Trophoblast cell (in vitro differentiated cells and primary cell): Measurements from ENCODE around the gene GRB7.

Experiments
- DNase-seq, 2 donors: peaks; one replicate each; pipeline ENCODE4 v3.0.0-alpha.2; 2016
- H2AFZ ChIP-seq: 2 replicates; pipeline ENCODE4 v1.6.1; 2013; ENCODE audit warnings: low read length, moderate library complexity, mild to moderate bottlenecking; ENCODE audit not compliant: insufficient read depth, poor library complexity
- H2AK5ac ChIP-seq: 2 replicates; pipeline ENCODE4 v1.6.1; 2013; ENCODE audit warnings: mild to moderate bottlenecking, low read length
- H2BK120ac ChIP-seq: 2 replicates; pipeline ENCODE4 v1.6.1; 2013; ENCODE audit warnings: low read length, mild to moderate bottlenecking, moderate library complexity; ENCODE audit not compliant: insufficient read depth, poor library complexity
- H2BK12ac ChIP-seq: 2 replicates; pipeline ENCODE4 v1.6.1; 2013; ENCODE audit warnings: mild to moderate bottlenecking, low read length, moderate library complexity
- H2BK5ac ChIP-seq: 2 replicates; pipeline ENCODE4 v1.6.1; 2013; ENCODE audit warnings: low read length, low read depth, moderate library complexity, mild to moderate bottlenecking; ENCODE audit not compliant: poor library complexity
- H3K14ac ChIP-seq: 2 replicates; pipeline ENCODE4 v1.6.1; 2013; ENCODE audit warnings: mild to moderate bottlenecking, low read length
- H3K18ac ChIP-seq: 2 replicates; pipeline ENCODE4 v1.6.1; 2013; ENCODE audit warnings: mild to moderate bottlenecking, low read length
- H3K23ac ChIP-seq: 2 replicates; pipeline ENCODE4 v1.6.1; 2013; ENCODE audit warnings: low read length
- H3K27ac ChIP-seq: 2 replicates; pipeline ENCODE4 v1.5.1; 2013; ENCODE audit warnings: low read depth, mild to moderate bottlenecking, inconsistent platforms, low read length, moderate library complexity
- H3K27me3 ChIP-seq: 2 replicates; pipeline ENCODE4 v1.6.1; 2013; ENCODE audit warnings: inconsistent platforms, mild to moderate bottlenecking, low read length, moderate library complexity; ENCODE audit not compliant: insufficient read depth
- H3K36me3 ChIP-seq, 2 experiments: 1 replicate in 1 of 2; 2 replicates in 1 of 2; pipeline ENCODE4 v1.6.1; 2013; ENCODE audit warnings: low read length in 2 of 2, mild to moderate bottlenecking in 2 of 2, moderate library complexity in 1 of 2; ENCODE audit not compliant: insufficient read depth in 2 of 2, control insufficient read depth in 1 of 2
- H3K4ac ChIP-seq: 2 replicates; pipeline ENCODE4 v1.6.1; 2013; ENCODE audit warnings: low read depth, mild to moderate bottlenecking, low read length, moderate library complexity
- H3K4me1 ChIP-seq, 2 experiments: 1 replicate in 1 of 2; 2 replicates in 1 of 2; pipeline ENCODE4 v1.6.1; 2013; ENCODE audit warnings: low read length in 2 of 2, mild to moderate bottlenecking in 2 of 2, moderate library complexity in 1 of 2; ENCODE audit not compliant: insufficient read depth in 2 of 2, control insufficient read depth in 1 of 2
- H3K4me2 ChIP-seq: 2 replicates; pipeline ENCODE4 v1.6.1; 2013; ENCODE audit warnings: inconsistent platforms, mild to moderate bottlenecking, low read length, moderate library complexity
- H3K4me3 ChIP-seq: 2 replicates; pipeline ENCODE4 v1.5.1; 2013; ENCODE audit warnings: mild to moderate bottlenecking, low read depth, low read length, inconsistent platforms
- H3K79me1 ChIP-seq: one replicate; pipeline ENCODE4 v1.6.1; 2013; ENCODE audit warnings: low read length
- H3K79me2 ChIP-seq: 2 replicates; pipeline ENCODE4 v1.6.1; 2013; ENCODE audit warnings: low read length, mild to moderate bottlenecking; ENCODE audit not compliant: control insufficient read depth, insufficient read depth, poor library complexity
- H3K9ac ChIP-seq: 2 replicates; pipeline ENCODE4 v1.6.1; 2013; ENCODE audit warnings: mild to moderate bottlenecking, low read length
- H3K9me3 ChIP-seq: 2 replicates; pipeline ENCODE4 v1.6.1; 2013; ENCODE audit warnings: low read depth, mild to moderate bottlenecking, control low read depth, inconsistent platforms, low read length; ENCODE audit not compliant: insufficient read depth
- H4K12ac ChIP-seq: 2 replicates; pipeline ENCODE4 v1.6.1; 2013; ENCODE audit warnings: low read depth, mild to moderate bottlenecking, low read length, moderate library complexity
- H4K8ac ChIP-seq: 2 replicates; pipeline ENCODE4 v1.6.1; 2013; ENCODE audit warnings: low read depth, mild to moderate bottlenecking, low read length, moderate library complexity
- H4K91ac ChIP-seq: one replicate; pipeline ENCODE4 v1.6.1; 2013; ENCODE audit warnings: low read depth, mild to moderate bottlenecking, low read length, moderate library complexity
- WGBS: extraction: QIAGEN DNeasy Blood & Tissue Kit; methylation state at CpG from one replicate; pipeline ENCODE4 v1.1.7; 2013; ENCODE audit warnings: missing lambda C conversion rate; ENCODE audit not compliant: insufficient read length, insufficient coverage; ENCODE audit errors: extremely low coverage; 5-methylcytosine and 5-hydroxymethylcytosine counted together

Gene GRB7

DNA sequence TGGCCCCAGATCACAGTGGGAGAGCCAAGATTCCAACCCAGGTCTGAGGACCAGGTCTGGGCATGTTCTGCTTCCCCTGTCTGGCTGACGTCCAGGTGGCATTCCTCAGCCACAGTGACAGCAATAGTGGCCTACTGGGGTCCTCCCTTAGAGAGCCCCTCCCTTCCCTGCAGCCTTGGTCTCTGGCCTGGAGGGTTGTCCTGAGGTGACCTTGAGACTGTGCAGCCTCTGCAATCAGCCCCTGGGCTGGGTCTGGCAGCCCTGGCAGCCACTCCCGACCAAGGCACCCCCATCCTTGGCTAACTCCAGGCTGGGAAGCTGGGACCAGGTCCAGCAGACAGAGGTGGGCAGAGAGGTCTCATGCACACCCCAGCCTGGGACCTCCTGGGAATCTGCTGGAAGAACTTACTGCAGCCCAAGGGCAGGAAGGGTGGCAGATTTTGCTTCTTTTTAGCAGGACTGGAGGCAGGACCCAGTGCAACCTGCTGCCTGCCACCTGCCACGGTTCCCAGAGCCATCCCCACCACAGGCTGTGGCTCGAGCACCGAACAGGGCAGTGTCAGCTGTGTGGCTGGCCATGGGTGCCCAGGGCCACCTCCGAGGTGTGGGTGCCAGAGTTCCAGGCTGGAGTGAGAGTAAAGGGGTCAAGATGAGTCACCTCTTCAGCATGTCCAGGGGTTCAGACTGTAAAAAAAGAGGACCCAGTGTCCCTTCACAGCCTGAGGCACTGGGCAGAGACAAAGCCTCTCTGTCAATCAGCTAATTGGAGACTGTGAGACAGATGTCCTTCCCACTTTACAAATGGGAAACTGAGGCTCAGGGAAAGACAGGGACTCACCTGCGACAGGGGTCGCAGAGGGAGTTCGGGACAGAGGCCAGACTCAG lies 12.6 kb downstream of the GRB7 start:
- H2AK5ac ChIP-seq: peak overlapping the region; percentile 26
- H3K79me1 ChIP-seq: peaks cover 13% of the 10 kb centered on the region
- H3K79me2 ChIP-seq: peaks cover 8% of the 10 kb centered on the region
- H3K36me3 ChIP-seq: peaks cover 11% of the 10 kb centered on the region in 2 experiments
- H3K4ac ChIP-seq: no peak overlapping the region
- H3K9me3 ChIP-seq: peaks cover 2% of the 10 kb centered on the region
- no peak overlapping the region for H4K91ac ChIP-seq
- H3K27ac ChIP-seq: no peak overlapping the region
- H3K18ac ChIP-seq: no peak overlapping the region
- no peak overlapping the region for H3K9ac ChIP-seq
- peaks cover 3 to 15% of the 10 kb centered on the region in 2 experiments for H3K4me1 ChIP-seq
- no peak overlapping the region for H2BK120ac ChIP-seq
- no peak overlapping the region for H2AFZ ChIP-seq
- H3K27me3 ChIP-seq: no peaks in the 10 kb centered on the region
- H2BK5ac ChIP-seq: no peak overlapping the region
- H4K12ac ChIP-seq: no peak overlapping the region
- no peak overlapping the region for H3K14ac ChIP-seq
- H3K4me2 ChIP-seq: no peak overlapping the region
- no CpG with 5 or more reads among the region's 9 CpGs for WGBS
- no peak overlapping the region for H3K4me3 ChIP-seq
- no peak overlapping the region for H4K8ac ChIP-seq
- no peak overlapping the region for H2BK12ac ChIP-seq
- no peak overlapping the region for H3K23ac ChIP-seq
- no peak for DNase-seq

DNA sequence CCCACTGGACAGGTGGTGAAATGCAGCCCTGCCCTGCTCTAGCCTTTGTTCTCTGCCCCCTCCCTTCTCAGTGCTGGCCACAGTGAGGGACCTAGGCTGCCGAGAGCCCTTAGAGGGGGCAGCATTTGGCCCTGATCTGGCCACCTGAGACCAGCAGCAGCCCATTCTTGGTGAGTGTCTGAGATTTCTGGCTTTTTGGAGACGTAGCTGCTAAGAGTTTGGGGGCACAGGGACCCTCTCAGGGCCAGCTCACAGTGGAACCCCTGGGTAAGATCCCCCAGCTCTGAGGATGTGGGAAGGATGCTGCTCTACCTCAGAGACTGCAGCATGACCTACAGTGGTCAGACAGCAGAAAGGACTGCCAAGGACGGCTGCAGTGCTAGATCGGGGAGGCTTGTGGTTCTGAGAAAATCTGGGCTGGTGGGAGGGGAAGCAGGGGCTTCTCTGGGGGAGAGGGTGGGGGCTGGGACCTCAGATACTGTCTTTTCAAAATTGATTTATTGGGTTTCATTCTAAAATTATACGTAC lies 13.3 kb downstream of the GRB7 start:
- no CpG with 5 or more reads among the region's 5 CpGs for WGBS
- H2AK5ac ChIP-seq: peak overlapping the region; percentile 26
- H4K8ac ChIP-seq: no peak overlapping the region
- H3K27ac ChIP-seq: no peak overlapping the region
- no peak overlapping the region for H2AFZ ChIP-seq
- H4K12ac ChIP-seq: no peak overlapping the region
- no peak overlapping the region for H3K18ac ChIP-seq
- H3K9me3 ChIP-seq: peaks cover 2% of the 10 kb centered on the region
- H3K9ac ChIP-seq: no peak overlapping the region
- H4K91ac ChIP-seq: no peak overlapping the region
- H3K27me3 ChIP-seq: no peaks in the 10 kb centered on the region
- no peak overlapping the region for H2BK12ac ChIP-seq
- H2BK120ac ChIP-seq: no peak overlapping the region
- no peak overlapping the region for H3K4me2 ChIP-seq
- peaks cover 8% of the 10 kb centered on the region for H3K79me2 ChIP-seq
- peaks cover 4 to 8% of the 10 kb centered on the region in 2 experiments for H3K36me3 ChIP-seq
- no peak for DNase-seq
- H3K14ac ChIP-seq: no peak overlapping the region
- H3K4ac ChIP-seq: no peak overlapping the region
- no peak overlapping the region for H3K23ac ChIP-seq
- H3K4me3 ChIP-seq: no peak overlapping the region
- H3K4me1 ChIP-seq: peaks cover 3 to 15% of the 10 kb centered on the region in 2 experiments
- peaks cover 13% of the 10 kb centered on the region for H3K79me1 ChIP-seq
- H2BK5ac ChIP-seq: no peak overlapping the region

DNA sequence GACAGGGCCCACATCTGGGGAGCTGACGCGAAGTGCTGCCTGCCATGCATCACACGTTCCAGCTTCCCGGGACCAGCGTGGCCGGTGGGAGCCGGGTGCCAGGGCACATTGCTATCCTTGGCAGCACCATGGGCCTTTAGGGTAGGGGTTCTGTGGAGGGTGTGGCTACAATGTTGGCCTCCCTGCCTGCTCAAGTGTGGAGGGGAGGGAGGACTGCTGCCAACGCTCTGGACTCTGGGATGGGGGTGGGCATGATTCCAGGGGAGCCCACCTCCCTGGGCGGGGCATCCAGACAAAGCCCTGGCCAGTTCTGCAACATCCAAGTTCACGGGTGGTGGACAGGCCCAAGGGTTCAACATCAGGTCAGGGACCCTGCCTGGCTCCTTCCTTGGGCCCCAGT lies 13.9 kb downstream of the GRB7 start:
- H3K79me1 ChIP-seq: peaks cover 13% of the 10 kb centered on the region
- no CpG with 5 or more reads among the region's 10 CpGs for WGBS
- no peak overlapping the region for H3K9ac ChIP-seq
- H3K79me2 ChIP-seq: peaks cover 8% of the 10 kb centered on the region
- H4K12ac ChIP-seq: no peak overlapping the region
- peaks cover 3 to 15% of the 10 kb centered on the region in 2 experiments for H3K4me1 ChIP-seq
- no peak overlapping the region for H2BK12ac ChIP-seq
- H3K4ac ChIP-seq: no peak overlapping the region
- H2AK5ac ChIP-seq: no peak overlapping the region
- no peak overlapping the region for H3K4me2 ChIP-seq
- H3K23ac ChIP-seq: no peak overlapping the region
- H4K8ac ChIP-seq: no peak overlapping the region
- no peak for DNase-seq
- no peak overlapping the region for H3K18ac ChIP-seq
- H3K14ac ChIP-seq: no peak overlapping the region
- no peak overlapping the region for H2BK5ac ChIP-seq
- H3K27ac ChIP-seq: no peak overlapping the region
- peaks cover 4% of the 10 kb centered on the region for H3K9me3 ChIP-seq
- no peak overlapping the region for H2AFZ ChIP-seq
- no peak overlapping the region for H4K91ac ChIP-seq
- H3K4me3 ChIP-seq: no peak overlapping the region
- H3K27me3 ChIP-seq: no peaks in the 10 kb centered on the region
- peaks cover 2 to 4% of the 10 kb centered on the region in 2 experiments for H3K36me3 ChIP-seq
- H2BK120ac ChIP-seq: no peak overlapping the region

DNA sequence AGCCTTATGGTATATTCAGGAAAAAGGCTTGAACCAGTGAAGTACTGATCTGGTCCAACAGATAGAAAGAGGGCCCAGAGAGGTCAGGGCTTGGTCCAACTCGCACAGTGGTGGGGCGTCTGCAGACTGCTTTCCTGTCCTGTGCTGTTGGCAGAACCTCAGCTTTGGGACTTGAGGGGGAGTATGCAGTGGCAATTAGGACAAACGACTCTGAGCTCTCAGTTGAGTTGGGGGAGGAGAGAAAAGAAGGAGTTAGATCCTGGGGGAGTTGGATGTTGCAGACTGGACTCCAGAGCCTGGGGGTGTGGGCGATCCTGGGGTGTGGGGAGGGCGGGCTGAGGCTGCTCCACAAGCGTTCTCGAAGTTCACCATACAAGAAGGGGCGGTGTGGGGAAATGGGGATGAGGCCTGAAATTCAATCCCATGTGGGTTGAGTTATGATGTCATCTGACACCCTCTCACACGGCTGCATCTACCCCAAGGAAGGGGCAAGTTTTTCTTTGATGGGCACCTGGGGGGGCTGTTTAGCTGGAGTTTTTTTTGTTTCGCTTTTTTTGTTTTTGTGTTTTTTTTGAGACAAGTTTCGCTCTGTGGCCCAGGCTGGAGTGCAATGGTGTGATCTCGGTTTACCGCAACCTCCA lies 14.6 kb downstream of the GRB7 start:
- WGBS: no CpG with 5 or more reads among the region's 13 CpGs
- Histone ChIP-seq H2BK12ac (no peak overlapping the region), H2BK5ac (no peak overlapping the region), H3K79me2 (peaks cover 8% of the 10 kb centered on the region), H2AFZ (no peak overlapping the region), H3K27ac (no peak overlapping the region), H3K18ac (no peak overlapping the region), H4K8ac (no peak overlapping the region), H4K91ac (no peak overlapping the region), H2AK5ac (no peak overlapping the region), H3K23ac (no peak overlapping the region), H3K27me3 (no peaks in the 10 kb centered on the region), H4K12ac (no peak overlapping the region), H3K79me1 (peaks cover 13% of the 10 kb centered on the region), H3K14ac (no peak overlapping the region), H3K9ac (no peak overlapping the region), H3K4me1 (peaks cover 3 to 15% of the 10 kb centered on the region in 2 experiments), H3K9me3 (peaks cover 4% of the 10 kb centered on the region), H3K4ac (no peak overlapping the region), H3K4me2 (no peak overlapping the region), H2BK120ac (no peak overlapping the region), H3K4me3 (no peak overlapping the region), H3K36me3 (no peaks in the 10 kb centered on the region)
- no peak for DNase-seq
